ENCODE results near the gene CCDC126.

GRCh38 chr7:23618241-23618640, 21.1 kb downstream of the CCDC126 start:
- no peak for TF ChIP-seq POLR2A (IDR thresholded peaks at IDR 0.05; ENCODE audit: low read length)
- no peak for TF ChIP-seq GATA1 (IDR thresholded peaks at IDR 0.05; ENCODE audit: low read depth, low read length)

Measured in erythroblast (primary cell).